SH-SY5Y (cell line): Measurements from ENCODE around the gene KLHDC4.

ENCODE experiments used
- GATA2 ChIP-seq: IDR thresholded peaks from 2 replicates; pipeline ENCODE4 v1.6.1; 2011; ENCODE audit warnings: mild to moderate bottlenecking, low read depth, low read length
- GATA3 ChIP-seq: IDR thresholded peaks from 2 replicates; pipeline ENCODE4 v1.6.1; 2011; ENCODE audit warnings: low read depth, mild to moderate bottlenecking, low read length, moderate library complexity

DNA sequence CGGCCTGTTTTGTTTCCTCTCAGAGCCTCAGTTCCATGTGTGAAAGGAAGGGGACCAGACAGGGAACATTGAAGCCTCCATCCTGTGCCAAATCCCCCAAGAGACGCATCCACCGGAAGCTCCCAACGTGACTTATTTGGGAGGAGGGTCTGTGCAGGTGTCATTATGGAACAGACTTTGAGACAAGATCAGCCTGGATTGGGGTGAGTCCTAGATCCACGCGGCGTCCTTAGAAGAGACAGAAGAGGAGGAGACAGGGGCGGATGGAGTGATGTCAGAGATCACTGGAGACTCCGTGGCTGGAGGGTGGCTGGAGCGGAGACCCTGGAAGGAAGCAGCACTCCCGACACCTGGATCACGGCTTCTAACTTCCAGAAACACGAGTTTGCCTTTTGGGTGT lies 80.0 kb downstream of the KLHDC4 start:
- TF ChIP-seq GATA2: no peak
- no peak for TF ChIP-seq GATA3
